ENCODE data around the gene ATP5F1E. TPM values are rescaled to one million over a fixed set of nuclear protein-coding genes. Genes with fewer than 3 reads are reported as not detected.

Gene ATP5F1E
- total RNA-seq, 1 donor from 2014 or later = 82.8 TPM

GRCh38 chr20:58976061-58976730, 55.9 kb downstream of the ATP5F1E start:
- intact Hi-C loops (cut with micrococcal nuclease) = no loop called here

Other genes with a start within 250 kb of the ATP5F1E start
- gene GNAS-AS1, start 181.4 kb downstream of the ATP5F1E start, total RNA-seq = 1.4 and 1.7 TPM in 2 replicates
- gene GNAS, start 179.6 kb downstream of the ATP5F1E start, total RNA-seq = 738 and 772 TPM in 2 replicates
- 81.2 and 82.8 TPM in 2 replicates for gene NELFCD, start 51.1 kb downstream of the ATP5F1E start, total RNA-seq
- 53.2 and 53.7 TPM in 2 replicates for gene CTSZ, start 25.1 kb downstream of the ATP5F1E start, total RNA-seq
- not detected in 2 replicates for gene TUBB1, start 12.9 kb downstream of the ATP5F1E start, total RNA-seq
- gene PRELID3B, start 10.5 kb upstream of the ATP5F1E start, total RNA-seq = 85.3 and 89.7 TPM in 2 replicates
- 6.6 and 6.8 TPM in 2 replicates for gene ZNF831, start 131.5 kb upstream of the ATP5F1E start, total RNA-seq